GM18526 (cell line): ENCODE data around the gene PLD1.

Experiments
- POLR2A ChIP-seq: IDR thresholded peaks from 3 replicates; pipeline ENCODE4 v1.6.1; 2011; ENCODE audit not compliant: insufficient read length; ENCODE audit errors: extremely low read depth

The PLD1 gene

GRCh38 chr3:171842864-171843518 is 32.7 kb upstream of the PLD1 start, which contains the start of gene TMEM212:
Gene TMEM212 (plus strand): TSS chr3:171843349. CDS start chr3:171843384, 35 bp downstream.
- no peak for TF ChIP-seq POLR2A

GRCh38 chr3:171841620-171842000 is 31.3 kb upstream of the PLD1 start:
- TF ChIP-seq POLR2A, result no peak

DNA sequence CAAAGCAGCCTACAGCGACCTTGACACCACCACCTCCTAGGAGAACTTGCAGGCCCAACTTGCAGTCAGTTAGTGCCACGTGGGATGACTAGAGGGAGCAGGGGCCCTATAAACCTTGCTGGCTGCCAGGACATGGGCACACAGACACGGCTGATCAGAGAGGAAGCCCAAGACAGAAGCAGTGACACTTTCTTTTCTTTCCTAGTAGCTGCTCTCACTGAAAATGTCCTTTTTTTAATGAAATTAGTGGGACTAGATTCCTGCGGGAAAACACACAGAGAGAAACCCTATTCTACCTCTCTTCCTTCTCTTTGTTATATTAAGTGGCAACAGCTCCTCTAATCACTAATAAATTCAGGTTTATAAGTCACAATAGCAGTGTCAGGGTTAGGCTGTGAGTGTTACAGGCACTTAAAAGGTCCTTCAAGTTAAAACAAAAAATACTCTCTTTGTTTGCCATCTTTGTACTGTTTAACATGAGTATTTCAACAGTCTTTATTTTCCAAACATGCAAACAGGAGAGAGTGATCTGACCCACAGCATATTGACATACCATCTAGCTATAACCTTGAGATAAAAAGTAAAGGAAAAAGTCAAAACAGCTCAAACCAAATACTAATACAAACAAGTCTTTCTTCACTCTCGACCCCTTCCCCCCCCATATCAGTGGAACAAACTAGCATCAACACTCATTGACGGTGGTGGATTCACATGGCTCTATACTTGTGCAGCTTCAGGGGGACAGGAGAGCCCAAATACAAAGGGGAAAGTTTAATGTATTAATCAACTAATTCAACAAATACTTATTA is 30.7 kb upstream of the PLD1 start:
- TF ChIP-seq POLR2A, result no peak

DNA sequence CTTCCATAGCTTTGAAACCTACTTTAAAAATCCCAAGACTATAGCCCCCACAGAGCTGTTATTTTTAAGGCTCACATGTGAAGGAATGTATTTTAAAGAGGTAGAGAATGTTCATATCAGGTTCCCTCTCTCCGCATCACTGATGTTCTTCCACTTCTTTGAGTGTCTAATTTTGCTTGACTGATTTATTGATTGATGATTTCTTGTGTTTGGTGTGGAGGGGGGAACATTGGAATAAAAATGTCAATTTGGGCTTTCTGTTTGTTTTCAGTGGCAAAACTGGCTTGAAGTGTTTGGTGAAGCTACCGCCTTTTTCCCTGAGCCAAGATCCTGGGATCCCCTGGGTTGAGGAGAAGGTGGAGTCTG is 30.1 kb upstream of the PLD1 start:
- no peak for TF ChIP-seq POLR2A

- no peak for TF ChIP-seq POLR2A
Measured at GRCh38 chr3:171839270-171839669, 29.0 kb upstream of the PLD1 start.

GRCh38 chr3:171838218-171838720 is 28.0 kb upstream of the PLD1 start:
- no peak for TF ChIP-seq POLR2A

DNA sequence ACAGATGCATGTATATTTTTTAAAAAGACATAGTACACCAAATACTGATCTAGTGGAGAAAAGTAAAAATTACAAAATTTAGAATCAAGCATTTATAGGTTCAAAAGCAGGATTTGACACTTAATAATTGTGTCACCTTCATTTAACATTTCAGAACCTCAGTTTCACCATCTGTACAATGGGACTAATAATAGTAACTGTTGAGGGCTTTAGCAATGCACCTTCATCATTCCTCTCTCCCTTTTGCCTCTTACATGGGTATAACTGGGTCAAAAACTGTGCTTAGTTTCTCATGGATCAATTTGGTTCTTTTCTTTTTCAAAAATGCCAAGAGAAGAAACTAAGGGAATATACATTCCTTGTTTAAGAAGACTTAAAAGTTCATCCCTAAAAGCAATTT is 27.4 kb upstream of the PLD1 start:
- no peak for TF ChIP-seq POLR2A

GRCh38 chr3:171836855-171837254 is 26.6 kb upstream of the PLD1 start:
- no peak for TF ChIP-seq POLR2A

DNA sequence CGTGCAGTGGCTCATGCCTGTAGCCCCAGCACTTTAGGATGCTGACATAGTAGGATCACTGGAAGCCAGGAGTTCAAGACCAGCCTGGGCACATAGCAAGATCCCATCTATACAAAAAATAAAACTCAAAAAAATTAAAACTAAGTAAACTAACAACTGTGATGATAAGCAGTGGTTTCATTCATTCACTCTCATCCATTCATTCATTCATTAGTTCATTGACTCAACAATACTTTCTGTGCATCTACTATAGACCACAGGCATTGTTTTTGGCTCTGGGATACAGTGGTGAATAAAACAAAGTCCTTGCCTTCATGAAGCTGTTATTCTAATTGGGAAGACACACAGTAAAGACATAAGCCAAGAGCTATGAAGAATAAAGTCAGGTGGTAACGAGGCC is 25.3 kb upstream of the PLD1 start:
- TF ChIP-seq POLR2A, result no peak

GRCh38 chr3:171835116-171835515 is 24.8 kb upstream of the PLD1 start:
- TF ChIP-seq POLR2A, result no peak

GRCh38 chr3:171834461-171834801 is 24.1 kb upstream of the PLD1 start:
- no peak for TF ChIP-seq POLR2A

DNA sequence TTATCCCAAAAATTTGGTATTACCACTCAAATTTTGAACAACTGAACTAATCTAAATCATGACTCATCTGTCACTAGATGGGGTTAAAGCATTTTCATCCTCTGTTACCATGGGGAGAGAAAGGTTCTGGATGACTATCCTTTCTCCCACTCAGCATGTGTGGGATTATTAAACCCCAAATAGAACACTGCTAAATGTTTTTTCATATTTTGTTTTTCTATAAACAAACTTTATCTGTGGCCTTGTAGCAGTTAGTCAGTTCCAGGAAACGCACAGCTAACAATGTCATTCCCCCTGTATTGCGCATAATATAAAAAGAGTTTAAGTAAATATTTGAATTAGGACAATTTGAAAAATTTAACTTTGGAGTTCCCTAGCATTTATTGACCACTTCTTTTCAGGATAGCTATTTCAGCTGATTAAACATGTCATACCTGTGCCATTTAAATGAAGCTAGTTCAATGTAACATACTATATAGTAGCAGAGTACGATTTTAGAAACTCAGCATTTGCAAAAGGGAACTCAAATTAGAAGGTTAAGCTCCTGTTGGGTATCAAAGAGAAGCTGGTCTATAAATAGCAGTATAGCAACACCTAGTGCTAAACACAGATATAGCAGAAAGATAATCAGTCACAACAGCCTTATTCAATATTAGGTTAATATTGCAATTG is 23.6 kb upstream of the PLD1 start:
- no peak for TF ChIP-seq POLR2A

- no peak for TF ChIP-seq POLR2A
Measured at GRCh38 chr3:171832989-171833388, 22.7 kb upstream of the PLD1 start.

- TF ChIP-seq POLR2A, result no peak
Measured at GRCh38 chr3:171831936-171832335, 21.7 kb upstream of the PLD1 start.

- TF ChIP-seq POLR2A, result no peak
Measured at GRCh38 chr3:171830518-171830875, 20.2 kb upstream of the PLD1 start.

GRCh38 chr3:171829841-171830517 is 19.7 kb upstream of the PLD1 start:
- TF ChIP-seq POLR2A, result no peak
